HepG2 (cell line): ENCODE data around the gene TMEM240. TPM values are rescaled to one million over a fixed set of nuclear protein-coding genes. Genes with fewer than 3 reads are reported as not detected.

Experiments
- FOXK2 ChIP-seq: fragments of 450-650 bp; IDR thresholded peaks from 2 replicates; pipeline ENCODE4 v1.6.1; 2016
- KDM5B ChIP-seq: sonication (generic); formaldehyde crosslinking; IDR thresholded peaks from 2 replicates; pipeline ENCODE4 v1.4.0; 2020; ENCODE audit warnings: missing genetic modification reagents, mild to moderate bottlenecking, borderline replicate concordance
- MAFF ChIP-seq: IDR thresholded peaks from 2 replicates; pipeline ENCODE4 v1.6.1; 2011; ENCODE audit warnings: low read depth, low read length, improper control_type of control experiment
- MXD4 ChIP-seq: IDR thresholded peaks from 2 replicates; pipeline ENCODE4 v1.6.1; 2016; ENCODE audit warnings: mild to moderate bottlenecking, missing biosample characterization, missing genetic modification reagents
- PBX2 ChIP-seq: IDR thresholded peaks from 2 replicates; pipeline ENCODE4 v1.6.1; 2016; ENCODE audit warnings: control low read depth
- PHF21A ChIP-seq: sonication (generic); formaldehyde crosslinking; IDR thresholded peaks from 2 replicates; pipeline ENCODE4 v1.5.0; 2020; ENCODE audit warnings: mild to moderate bottlenecking, missing genetic modification reagents
- RFXANK ChIP-seq: IDR thresholded peaks from 2 replicates; pipeline ENCODE4 v1.6.1; 2016
- SETDB1 ChIP-seq: sonication (generic); formaldehyde crosslinking; IDR thresholded peaks from 2 replicates; pipeline ENCODE4 v1.5.1; 2020; ENCODE audit warnings: missing genetic modification reagents, mild to moderate bottlenecking, borderline replicate concordance
- SP4 ChIP-seq: sonication (generic); formaldehyde crosslinking; IDR thresholded peaks from 2 replicates; pipeline ENCODE4 v1.8.1; 2023; ENCODE audit warnings: mild to moderate bottlenecking, missing genetic modification reagents
- TBX3 ChIP-seq: fragments of 450-650 bp; IDR thresholded peaks from 2 replicates; pipeline ENCODE4 v1.6.1; 2017; ENCODE audit warnings: antibody characterized with exemption, mild to moderate bottlenecking, inconsistent platforms, borderline replicate concordance
- TCF7 ChIP-seq: sonication (generic); IDR thresholded peaks from 2 replicates; pipeline ENCODE4 v1.6.1; 2016; ENCODE audit warnings: antibody characterized with exemption, low read depth
- ZKSCAN1 ChIP-seq: fragments of 150-350 bp; IDR thresholded peaks from 2 replicates; pipeline ENCODE4 v1.6.1; 2014; ENCODE audit warnings: low read length
- ZNF260 ChIP-seq: sonication (generic); formaldehyde crosslinking; IDR thresholded peaks from 2 replicates; pipeline ENCODE4 v1.4.0; 2020; ENCODE audit warnings: missing genetic modification reagents, low read depth, mild to moderate bottlenecking, borderline replicate concordance
- ZNF274 ChIP-seq: sonication (generic); formaldehyde crosslinking; IDR thresholded peaks from 2 replicates; pipeline ENCODE4 v1.5.1; 2020; ENCODE audit warnings: mild to moderate bottlenecking, missing genetic modification reagents
- ZNF280B ChIP-seq: sonication (generic); formaldehyde crosslinking; IDR thresholded peaks from 2 replicates; pipeline ENCODE4 v1.5.0; 2020; ENCODE audit warnings: missing genetic modification reagents, mild to moderate bottlenecking, borderline replicate concordance
- ZNF670 ChIP-seq: sonication (generic); formaldehyde crosslinking; IDR thresholded peaks from 2 replicates; pipeline ENCODE4 v1.8.0; 2022; ENCODE audit warnings: mild to moderate bottlenecking, missing genetic modification reagents, borderline replicate concordance
- ZNF740 ChIP-seq: sonication (generic); formaldehyde crosslinking; IDR thresholded peaks from 2 replicates; pipeline ENCODE4 v1.4.0; 2020; ENCODE audit warnings: missing genetic modification reagents
- polyA plus RNA-seq, 8 experiments: library from polyadenylated mRNA; depleted of rRNA in 3 of 8; stranded (reverse) in 7 of 8; unstranded in 1 of 8; fragments of >200 nt; fragmentation: Illumina TruSeq in 4 of 8; extraction: Trizol in 4 of 8; gene quantifications; 2 replicates each; pipeline versions ENCODE4 v1.2.1 to v1.2.3, GENCODE V29; 2011 to 2016; ENCODE audit warnings: low read depth in 4 of 8, missing spikeins in 1 of 8, mixed read lengths in 1 of 8; ENCODE audit not compliant: insufficient read depth in 1 of 8
- total RNA-seq, 5 experiments: library from RNA; depleted of rRNA; stranded (reverse); fragments of >200 nt; fragmentation: Illumina TruSeq; extraction: Trizol; gene quantifications; 2 replicates each; pipeline ENCODE4 v1.2.3, GENCODE V29; 2016; ENCODE audit warnings: low read depth in 1 of 5
- TF ChIP-seq, protein P1 (sequence below): IDR thresholded peaks from 2 replicates; pipeline ENCODE4 v1.6.1; 2016; ENCODE audit warnings: low read depth, missing genetic modification reagents, missing compliant biosample characterization
- TF ChIP-seq, protein P2 (sequence below): sonication (generic); formaldehyde crosslinking; IDR thresholded peaks from 2 replicates; pipeline ENCODE4 v1.8.1; 2023; ENCODE audit warnings: mild to moderate bottlenecking, inconsistent platforms, moderate library complexity, missing genetic modification reagents, borderline replicate concordance
- TF ChIP-seq, protein P3 (sequence below): sonication (generic); formaldehyde crosslinking; IDR thresholded peaks from 2 replicates; pipeline ENCODE4 v1.4.0; 2020; ENCODE audit warnings: missing genetic modification reagents

The TMEM240 gene
- total and polyA plus RNA-seq, 2 of the 13 experiments (the other 11 are each of a cell fraction or from before 2014, with no cell fraction given), result 0.17 TPM; not detected in 1

- TF ChIP-seq, protein P1, sequence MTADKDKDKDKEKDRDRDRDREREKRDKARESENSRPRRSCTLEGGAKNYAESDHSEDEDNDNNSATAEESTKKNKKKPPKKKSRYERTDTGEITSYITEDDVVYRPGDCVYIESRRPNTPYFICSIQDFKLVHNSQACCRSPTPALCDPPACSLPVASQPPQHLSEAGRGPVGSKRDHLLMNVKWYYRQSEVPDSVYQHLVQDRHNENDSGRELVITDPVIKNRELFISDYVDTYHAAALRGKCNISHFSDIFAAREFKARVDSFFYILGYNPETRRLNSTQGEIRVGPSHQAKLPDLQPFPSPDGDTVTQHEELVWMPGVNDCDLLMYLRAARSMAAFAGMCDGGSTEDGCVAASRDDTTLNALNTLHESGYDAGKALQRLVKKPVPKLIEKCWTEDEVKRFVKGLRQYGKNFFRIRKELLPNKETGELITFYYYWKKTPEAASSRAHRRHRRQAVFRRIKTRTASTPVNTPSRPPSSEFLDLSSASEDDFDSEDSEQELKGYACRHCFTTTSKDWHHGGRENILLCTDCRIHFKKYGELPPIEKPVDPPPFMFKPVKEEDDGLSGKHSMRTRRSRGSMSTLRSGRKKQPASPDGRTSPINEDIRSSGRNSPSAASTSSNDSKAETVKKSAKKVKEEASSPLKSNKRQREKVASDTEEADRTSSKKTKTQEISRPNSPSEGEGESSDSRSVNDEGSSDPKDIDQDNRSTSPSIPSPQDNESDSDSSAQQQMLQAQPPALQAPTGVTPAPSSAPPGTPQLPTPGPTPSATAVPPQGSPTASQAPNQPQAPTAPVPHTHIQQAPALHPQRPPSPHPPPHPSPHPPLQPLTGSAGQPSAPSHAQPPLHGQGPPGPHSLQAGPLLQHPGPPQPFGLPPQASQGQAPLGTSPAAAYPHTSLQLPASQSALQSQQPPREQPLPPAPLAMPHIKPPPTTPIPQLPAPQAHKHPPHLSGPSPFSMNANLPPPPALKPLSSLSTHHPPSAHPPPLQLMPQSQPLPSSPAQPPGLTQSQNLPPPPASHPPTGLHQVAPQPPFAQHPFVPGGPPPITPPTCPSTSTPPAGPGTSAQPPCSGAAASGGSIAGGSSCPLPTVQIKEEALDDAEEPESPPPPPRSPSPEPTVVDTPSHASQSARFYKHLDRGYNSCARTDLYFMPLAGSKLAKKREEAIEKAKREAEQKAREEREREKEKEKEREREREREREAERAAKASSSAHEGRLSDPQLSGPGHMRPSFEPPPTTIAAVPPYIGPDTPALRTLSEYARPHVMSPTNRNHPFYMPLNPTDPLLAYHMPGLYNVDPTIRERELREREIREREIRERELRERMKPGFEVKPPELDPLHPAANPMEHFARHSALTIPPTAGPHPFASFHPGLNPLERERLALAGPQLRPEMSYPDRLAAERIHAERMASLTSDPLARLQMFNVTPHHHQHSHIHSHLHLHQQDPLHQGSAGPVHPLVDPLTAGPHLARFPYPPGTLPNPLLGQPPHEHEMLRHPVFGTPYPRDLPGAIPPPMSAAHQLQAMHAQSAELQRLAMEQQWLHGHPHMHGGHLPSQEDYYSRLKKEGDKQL, result no peak
- TF ChIP-seq ZNF740 (CRISPR knock-in tag) (no peak), ZNF280B (CRISPR knock-in tag) (peak; percentile 70), ZKSCAN1 (no peak), PBX2 (CRISPR knock-in tag) (no peak), MAFF (no peak), ZNF274 (CRISPR knock-in tag) (peak; percentile 65), SP4 (no peak), ZNF260 (no peak), PHF21A (CRISPR knock-in tag) (no peak), FOXK2 (no peak), ZNF670 (CRISPR knock-in tag) (0 out of 2 replicates have a peak, but pooled peaks have one; percentile 6), TCF7 (no peak), MXD4 (CRISPR knock-in tag) (peak; percentile 2), SETDB1 (CRISPR knock-in tag) (no peak), RFXANK (CRISPR knock-in tag) (no peak), TBX3 (no peak), KDM5B (CRISPR knock-in tag) (peak; percentile 63)
- TF ChIP-seq, protein P2, sequence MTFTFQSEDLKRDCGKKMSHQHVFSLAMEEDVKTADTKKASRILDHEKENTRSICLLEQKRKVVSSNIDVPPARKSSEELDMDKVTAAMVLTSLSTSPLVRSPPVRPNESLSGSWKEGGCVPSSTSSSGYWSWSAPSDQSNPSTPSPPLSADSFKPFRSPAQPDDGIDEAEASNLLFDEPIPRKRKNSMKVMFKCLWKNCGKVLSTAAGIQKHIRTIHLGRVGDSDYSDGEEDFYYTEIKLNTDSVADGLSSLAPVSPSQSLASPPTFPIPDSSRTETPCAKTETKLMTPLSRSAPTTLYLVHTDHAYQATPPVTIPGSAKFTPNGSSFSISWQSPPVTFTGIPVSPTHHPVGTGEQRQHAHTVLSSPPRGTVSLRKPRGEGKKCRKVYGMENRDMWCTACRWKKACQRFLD (CRISPR knock-in tag), result no peak
- TF ChIP-seq, protein P3, sequence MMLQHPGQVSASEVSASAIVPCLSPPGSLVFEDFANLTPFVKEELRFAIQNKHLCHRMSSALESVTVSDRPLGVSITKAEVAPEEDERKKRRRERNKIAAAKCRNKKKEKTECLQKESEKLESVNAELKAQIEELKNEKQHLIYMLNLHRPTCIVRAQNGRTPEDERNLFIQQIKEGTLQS (CRISPR knock-in tag), result no peak
Measured at GRCh38 chr1:1573843-1574720, 33.7 kb upstream of the TMEM240 start (continued).
